ENCODE results near the gene PAPPA.

DNA sequence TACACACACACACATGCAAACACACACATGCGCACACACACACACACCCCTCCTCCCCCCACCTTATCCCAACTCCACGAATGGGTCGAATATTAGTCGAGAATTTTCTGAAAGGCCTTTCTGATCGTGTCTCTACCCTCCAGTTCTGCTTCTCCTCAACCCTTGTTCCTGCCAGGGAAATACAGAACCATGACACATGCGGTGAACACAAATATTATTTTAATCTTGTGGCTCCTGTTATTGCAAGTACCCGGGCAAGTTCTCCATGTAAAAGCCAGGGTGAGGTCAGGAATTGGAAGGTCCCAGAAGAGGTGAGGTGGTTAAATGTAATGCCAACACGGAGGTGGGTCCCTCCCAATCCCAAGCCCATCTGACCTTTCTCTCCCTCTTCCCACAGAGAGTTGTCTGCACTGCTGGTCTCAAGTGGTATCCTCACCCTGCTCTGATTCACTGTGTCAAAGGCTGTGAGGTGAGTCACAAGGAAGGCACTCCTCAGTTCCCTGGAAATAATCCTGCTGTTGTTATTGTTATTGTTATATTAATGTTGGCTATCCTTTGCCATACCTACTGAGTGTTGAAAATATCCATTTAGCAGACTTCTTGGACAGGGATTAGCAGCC, 223.7 kb downstream of the PAPPA start:
- TF ChIP-seq, protein P1, sequence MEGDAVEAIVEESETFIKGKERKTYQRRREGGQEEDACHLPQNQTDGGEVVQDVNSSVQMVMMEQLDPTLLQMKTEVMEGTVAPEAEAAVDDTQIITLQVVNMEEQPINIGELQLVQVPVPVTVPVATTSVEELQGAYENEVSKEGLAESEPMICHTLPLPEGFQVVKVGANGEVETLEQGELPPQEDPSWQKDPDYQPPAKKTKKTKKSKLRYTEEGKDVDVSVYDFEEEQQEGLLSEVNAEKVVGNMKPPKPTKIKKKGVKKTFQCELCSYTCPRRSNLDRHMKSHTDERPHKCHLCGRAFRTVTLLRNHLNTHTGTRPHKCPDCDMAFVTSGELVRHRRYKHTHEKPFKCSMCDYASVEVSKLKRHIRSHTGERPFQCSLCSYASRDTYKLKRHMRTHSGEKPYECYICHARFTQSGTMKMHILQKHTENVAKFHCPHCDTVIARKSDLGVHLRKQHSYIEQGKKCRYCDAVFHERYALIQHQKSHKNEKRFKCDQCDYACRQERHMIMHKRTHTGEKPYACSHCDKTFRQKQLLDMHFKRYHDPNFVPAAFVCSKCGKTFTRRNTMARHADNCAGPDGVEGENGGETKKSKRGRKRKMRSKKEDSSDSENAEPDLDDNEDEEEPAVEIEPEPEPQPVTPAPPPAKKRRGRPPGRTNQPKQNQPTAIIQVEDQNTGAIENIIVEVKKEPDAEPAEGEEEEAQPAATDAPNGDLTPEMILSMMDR (IDR thresholded peaks at IDR 0.05), result no peak
- TF ChIP-seq POLR2A (IDR thresholded peaks at IDR 0.05), result no peak
